GM12864 (cell line): Measurements from ENCODE around the gene USH2A.

Experiments
- DNase-seq: peaks from one replicate; pipeline ENCODE4 v3.0.0-alpha.2; 2011; ENCODE audit warnings: low read depth
- H3K4me3 ChIP-seq: 2 replicates; pipeline ENCODE4 v1.5.1; 2011; ENCODE audit warnings: mild to moderate bottlenecking, low read depth, low read length, control low read depth
- TF ChIP-seq, protein P1 (sequence below): IDR thresholded peaks from 2 replicates; pipeline ENCODE4 v1.5.1; 2011; ENCODE audit warnings: low read depth, mild to moderate bottlenecking, moderate library complexity, low read length, control low read depth, inconsistent platforms; ENCODE audit errors: missing control alignments

Gene USH2A

DNA sequence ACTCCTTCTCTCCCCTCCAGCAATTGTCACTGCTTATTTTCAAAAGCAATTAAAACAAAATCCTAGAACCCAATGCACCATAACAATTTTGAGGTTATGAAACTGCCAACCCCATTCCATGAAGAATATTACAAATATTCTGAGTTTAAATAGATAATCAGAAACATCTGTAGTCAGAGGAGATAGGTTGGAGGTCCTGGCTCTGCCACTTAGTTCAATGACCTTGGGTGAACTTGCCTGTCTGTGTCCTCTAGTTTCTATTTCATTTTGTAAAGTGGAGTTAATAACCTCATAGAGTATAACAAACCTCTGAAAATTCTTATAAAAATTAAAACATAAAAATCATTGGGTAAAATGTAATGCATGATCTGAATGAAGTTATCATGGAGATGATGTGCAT lies 691.5 kb downstream of the USH2A start:
- DNase-seq, result no peak
- no peak overlapping the region for H3K4me3 ChIP-seq
- TF ChIP-seq, protein P1, sequence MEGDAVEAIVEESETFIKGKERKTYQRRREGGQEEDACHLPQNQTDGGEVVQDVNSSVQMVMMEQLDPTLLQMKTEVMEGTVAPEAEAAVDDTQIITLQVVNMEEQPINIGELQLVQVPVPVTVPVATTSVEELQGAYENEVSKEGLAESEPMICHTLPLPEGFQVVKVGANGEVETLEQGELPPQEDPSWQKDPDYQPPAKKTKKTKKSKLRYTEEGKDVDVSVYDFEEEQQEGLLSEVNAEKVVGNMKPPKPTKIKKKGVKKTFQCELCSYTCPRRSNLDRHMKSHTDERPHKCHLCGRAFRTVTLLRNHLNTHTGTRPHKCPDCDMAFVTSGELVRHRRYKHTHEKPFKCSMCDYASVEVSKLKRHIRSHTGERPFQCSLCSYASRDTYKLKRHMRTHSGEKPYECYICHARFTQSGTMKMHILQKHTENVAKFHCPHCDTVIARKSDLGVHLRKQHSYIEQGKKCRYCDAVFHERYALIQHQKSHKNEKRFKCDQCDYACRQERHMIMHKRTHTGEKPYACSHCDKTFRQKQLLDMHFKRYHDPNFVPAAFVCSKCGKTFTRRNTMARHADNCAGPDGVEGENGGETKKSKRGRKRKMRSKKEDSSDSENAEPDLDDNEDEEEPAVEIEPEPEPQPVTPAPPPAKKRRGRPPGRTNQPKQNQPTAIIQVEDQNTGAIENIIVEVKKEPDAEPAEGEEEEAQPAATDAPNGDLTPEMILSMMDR, result no peak

DNA sequence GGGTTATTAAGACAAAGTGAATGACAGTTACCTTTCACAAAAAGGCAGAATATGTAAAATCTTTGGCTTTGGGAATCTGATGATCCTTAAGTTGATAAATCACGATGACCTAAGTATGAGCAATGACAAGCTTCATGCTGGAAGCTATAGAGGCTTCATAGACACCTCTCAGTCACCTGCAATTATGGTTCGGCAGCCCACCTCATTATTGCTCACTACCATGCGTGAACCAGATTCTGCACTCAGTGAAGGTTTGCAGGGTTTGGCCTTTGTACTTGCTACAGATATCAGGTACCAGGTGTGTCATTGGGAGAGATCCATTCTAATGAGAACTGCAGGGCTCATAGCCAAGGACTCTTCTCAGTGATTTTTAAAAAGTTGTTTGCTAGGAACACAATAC lies 692.6 kb downstream of the USH2A start:
- no peak for DNase-seq
- no peak overlapping the region for H3K4me3 ChIP-seq
- TF ChIP-seq, protein P1, result no peak

DNA sequence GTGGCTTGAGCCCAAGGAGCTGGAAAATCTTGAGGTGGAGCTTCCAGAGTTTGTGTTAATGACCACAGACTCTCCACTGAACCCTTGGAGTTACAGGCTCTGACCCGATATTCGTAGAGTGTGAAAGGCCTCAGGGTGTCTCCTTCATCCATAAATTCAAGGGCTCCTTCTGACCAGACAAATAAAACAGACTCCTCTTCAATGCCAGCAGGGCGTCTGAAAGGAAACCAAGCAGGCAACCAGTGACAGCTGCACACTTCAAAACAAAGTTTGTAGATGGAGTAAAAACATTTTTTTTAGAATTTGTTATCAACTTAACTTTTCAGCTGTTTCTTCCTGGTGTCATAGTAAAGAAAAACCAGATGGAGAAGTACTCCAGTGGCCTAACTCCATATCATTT lies 695.1 kb downstream of the USH2A start:
- TF ChIP-seq, protein P1, result no peak
- H3K4me3 ChIP-seq, result no peak overlapping the region
- DNase-seq, result no peak

DNA sequence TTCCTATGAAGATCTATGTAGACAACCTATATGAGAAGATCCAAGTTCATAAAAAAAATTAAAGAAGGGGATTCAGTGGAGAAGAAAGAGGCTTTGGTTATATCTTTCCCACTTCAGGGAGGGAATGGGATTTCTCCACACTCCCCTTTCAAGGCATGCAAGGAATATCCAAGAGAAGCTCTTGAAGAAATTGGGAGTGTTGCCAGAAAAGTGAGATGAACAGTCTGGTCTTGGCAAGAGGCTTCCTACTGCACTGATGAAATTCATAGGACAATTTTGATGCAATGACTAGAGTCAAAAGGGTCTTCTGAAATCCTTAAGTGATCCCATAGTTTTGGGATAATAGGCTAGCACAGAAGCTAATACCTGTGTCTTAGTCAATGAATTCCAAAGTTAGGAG lies 703.1 kb downstream of the USH2A start:
- DNase-seq, result no peak
- TF ChIP-seq, protein P1, result no peak
- no peak overlapping the region for H3K4me3 ChIP-seq

DNA sequence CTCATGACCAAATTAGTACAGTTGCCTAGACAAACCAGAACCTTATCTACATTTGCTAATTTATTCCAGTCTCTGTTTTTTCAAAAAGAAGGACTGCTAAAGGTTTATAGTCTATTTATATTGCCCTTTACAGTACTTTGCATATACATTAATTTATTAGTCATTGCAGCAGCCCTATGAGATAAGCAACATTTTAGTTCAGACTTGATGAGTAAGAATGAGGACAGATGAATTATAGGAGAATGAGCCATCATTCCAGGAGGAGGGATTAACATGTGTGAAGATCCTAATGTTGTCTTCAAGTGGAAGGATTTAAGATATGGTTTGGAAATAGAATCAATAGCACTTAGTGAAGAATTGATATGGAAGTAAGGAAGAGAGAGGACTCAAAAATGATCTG lies 703.7 kb downstream of the USH2A start:
- TF ChIP-seq, protein P1, result no peak
- DNase-seq, result no peak

DNA sequence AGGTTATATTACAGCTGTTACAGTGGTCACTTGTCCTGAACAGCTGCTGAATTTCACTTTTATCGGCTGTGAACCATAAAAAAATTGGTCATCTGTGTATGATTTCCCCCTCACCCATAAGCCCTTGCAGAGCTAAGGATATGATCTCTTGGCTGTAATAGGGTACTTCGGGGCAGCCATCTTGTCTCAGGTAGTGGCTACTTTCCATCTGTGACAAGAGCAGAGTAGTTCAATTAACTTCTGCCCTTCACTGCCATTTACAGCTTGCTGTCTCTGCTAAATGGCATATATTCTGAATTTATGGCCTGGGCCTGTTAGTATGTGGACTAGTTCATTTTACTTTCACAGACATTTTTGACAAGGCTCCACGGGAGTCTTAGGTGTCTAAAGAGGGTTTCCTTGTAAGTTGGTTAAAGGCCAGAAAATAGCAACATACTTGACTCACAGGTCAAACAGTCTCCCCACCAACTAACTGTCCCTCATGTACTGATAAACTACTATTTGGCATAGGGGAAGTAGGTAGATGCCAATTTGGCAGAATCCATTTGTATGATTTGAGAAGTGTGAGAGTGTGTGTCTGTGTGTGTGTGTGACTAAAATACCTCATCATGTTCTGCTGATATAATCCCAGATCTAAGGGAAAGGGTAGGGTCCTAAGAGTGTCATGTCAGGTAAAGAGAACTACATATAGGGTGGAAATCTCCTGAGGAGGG lies 704.5 kb downstream of the USH2A start:
- DNase-seq, result no peak
- TF ChIP-seq, protein P1, result no peak
- no peak overlapping the region for H3K4me3 ChIP-seq

More for the DNA sequence above, 703.7 kb downstream of the USH2A start:
- no peak overlapping the region for H3K4me3 ChIP-seq
